Stromal cell of bone marrow (primary cell): ENCODE results near the gene YY2.
A peak's percentile ranks its signal among the peaks of the same experiment; 100 is the strongest.
"Not testable (repeated sequence)": the region's sequence is repeated elsewhere in the genome, so short reads cannot be mapped to it uniquely, and the experiment has no call there.

Source experiments
- DNase-seq: peaks from one replicate; pipeline ENCODE4 v3.0.0-alpha.2; 2012; ENCODE audit warnings: low read depth

Gene YY2

DNA sequence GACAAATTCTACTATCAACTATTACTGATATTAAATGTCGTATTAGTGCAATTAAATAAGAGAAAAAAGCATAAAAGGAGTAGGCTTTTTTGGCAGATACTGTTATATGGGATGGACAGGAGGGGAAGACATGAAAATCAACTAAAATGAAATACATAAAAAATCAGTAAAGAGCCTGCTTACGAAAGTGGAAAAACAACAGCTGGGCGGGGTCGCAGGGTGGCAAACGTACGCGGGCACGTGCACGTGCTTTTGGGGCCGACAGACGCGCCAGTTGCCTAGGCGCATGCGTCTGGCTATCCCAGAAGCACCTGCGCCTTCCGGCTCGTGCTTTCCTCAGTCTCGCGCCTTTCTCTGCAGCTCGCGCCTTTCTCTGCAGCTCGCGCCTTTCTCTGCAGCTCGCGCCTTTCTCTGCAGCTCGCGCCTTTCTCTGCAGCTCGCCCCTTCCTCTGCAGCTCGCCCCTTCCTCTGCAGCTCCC lies at the start of gene YY2:
Gene YY2 (plus strand): TSS at position 51 of the 479 bp plus-strand sequence. CDS start 498 bp downstream, outside the sequence.
- DNase-seq, result no peak

DNA sequence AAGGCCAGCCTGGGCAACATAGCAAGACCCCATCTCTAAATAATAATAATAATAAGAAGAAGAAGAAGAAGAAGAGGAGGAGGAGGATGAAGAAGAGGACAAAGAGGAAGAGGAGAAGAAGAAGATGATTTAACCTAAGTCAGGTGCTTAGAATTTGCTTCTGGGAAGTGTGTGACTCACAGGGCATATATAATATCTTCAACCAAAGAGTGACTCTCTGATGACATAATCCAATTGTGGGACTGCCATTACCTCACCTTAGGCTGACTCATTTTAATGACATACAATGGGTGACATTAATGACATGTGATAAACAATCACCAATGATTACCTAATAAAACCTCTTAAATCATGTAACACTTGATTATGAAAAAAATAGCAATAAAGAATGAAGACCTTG lies 49.1 kb upstream of the YY2 start:
- DNase-seq, result no peak

- DNase-seq, result no peak
Observed at GRCh38 chrX:21811832-21812231, 44.0 kb upstream of the YY2 start.

DNA sequence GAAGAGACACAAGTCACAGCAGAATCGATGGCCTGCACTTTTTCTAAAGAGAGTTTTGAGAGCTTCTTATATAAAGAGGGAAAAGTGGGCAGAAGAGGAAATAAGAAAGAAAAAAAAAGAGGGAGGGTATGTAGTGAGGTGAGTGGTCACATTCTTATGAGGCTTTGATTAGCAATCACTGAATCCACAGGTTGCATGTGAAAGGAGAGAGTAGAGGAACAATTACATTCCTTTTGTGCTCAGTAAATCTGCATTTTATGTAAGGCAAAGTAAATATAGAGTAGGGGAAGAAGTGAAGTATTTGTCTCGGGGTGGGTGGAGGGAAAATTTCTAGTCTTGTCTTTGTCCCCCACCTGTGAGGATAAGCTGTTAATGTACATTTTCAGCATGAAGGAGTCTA lies 43.2 kb upstream of the YY2 start:
- DNase-seq, result no peak

- no peak for DNase-seq
Observed at GRCh38 chrX:21813612-21814368, 42.0 kb upstream of the YY2 start.

DNA sequence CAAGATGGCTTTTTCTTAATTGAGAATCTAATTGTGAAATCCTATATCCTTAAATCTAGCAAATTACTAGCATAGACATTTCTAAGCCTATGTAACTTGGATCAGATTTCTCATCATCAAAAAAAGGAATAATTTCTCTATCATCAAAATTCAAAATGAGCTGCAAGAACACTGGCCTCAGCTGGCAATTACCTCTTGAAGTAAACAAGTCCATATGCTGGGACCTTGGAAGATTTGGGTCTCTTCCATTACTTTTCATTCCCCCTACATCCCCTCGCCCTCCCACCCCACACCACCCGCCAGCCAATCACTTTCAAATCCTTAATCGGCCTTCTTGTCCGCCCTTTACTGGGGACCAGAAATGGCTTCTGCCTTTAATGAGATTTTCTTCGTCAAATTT lies 39.7 kb upstream of the YY2 start:
- no peak for DNase-seq

DNA sequence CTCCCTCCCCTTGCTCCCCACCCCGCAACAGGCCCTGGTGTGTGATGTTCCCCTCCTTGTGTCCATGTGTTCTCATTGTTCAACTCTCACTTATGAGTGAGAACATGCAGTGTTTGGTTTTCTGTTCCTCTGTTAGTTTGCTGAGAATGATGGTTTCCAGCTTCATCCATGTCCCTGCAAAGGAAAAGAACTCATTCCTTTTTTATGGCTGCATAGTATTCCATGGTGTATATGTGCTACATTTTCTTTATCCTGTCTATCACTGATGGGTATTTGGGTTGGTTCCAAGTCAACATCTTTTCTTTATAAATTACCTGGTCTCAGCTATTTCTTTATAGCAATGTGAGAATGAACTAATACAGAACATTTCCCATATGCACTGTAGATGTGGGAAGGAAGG lies 35.6 kb upstream of the YY2 start:
- not testable (repeated sequence) for DNase-seq

DNA sequence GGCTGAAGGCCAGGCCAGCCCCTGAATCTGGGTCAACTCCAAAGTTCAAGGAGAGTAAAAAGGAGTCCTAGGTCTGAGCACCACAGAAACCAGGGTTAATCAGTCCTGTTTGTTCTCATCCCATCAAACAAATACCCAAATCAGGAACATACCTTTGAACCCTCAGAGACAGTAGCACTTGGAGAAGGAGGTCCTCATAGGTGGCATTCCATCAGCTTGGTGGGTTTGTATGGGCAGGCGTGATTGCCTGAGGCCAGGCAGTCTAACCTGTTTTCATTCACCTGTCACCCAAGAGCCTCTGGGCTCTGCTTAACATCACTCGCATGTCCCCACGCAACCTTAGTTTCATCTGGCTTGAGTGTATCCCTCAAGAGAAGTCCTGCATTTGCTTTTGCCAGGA lies 33.9 kb upstream of the YY2 start:
- DNase-seq, result no peak

GRCh38 chrX:21831496-21831895 lies 24.3 kb upstream of the YY2 start:
- no peak for DNase-seq

GRCh38 chrX:21837056-21837455 lies 18.7 kb upstream of the YY2 start:
- no peak for DNase-seq

GRCh38 chrX:21838937-21839333 lies 16.9 kb upstream of the YY2 start:
- peak; percentile 3 for DNase-seq

- DNase-seq, result peak; percentile 67
Observed at GRCh38 chrX:21839334-21840192, 16.2 kb upstream of the YY2 start, which contains the start of gene MBTPS2. TSS of gene MBTPS2 (plus strand) at chrX:21839617. CDS start at chrX:21839735, 118 bp downstream.

GRCh38 chrX:21840193-21840545 lies 15.6 kb upstream of the YY2 start:
- no peak for DNase-seq

DNA sequence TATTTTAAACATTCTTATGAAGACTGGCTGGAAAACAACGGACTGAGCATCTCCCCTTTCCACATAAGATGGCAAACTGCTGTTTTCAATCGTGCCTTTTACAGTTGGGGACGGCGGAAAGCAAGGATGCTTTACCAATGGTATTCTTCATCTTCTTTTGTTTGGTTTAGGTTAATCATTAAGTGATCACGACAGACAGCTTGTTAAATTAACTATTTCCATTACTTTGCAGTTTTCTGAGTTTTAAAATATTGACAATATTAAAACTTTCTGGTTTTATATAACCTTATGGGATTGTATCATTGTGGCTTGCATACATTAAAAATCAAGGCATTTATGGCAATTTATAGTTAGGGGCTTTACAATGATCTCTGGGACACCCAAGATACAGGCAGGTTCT lies 12.6 kb upstream of the YY2 start:
- no peak for DNase-seq

- DNase-seq, result no peak
Observed at GRCh38 chrX:21845096-21845495, 10.7 kb upstream of the YY2 start.

DNA sequence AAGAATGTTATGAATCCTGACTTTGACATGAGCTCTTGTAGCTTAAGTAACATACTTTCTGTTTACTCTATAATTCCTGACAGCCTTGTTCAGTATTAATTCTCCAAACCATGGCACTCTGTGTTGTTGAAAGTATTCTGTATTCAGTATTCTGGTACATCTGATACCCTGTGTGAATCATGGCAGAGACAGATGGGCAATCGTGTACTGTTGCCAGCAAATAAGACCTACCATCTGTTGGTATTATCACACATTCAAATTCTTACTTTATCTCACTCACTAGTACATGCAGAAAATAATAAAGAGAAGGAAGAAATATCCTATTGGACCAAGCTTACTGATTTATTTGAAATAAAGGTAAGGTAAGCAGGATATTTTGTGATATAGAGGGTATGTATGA lies 8.4 kb upstream of the YY2 start:
- DNase-seq, result no peak

GRCh38 chrX:21853578-21853977 lies 2.2 kb upstream of the YY2 start:
- no peak for DNase-seq

GRCh38 chrX:21856504-21856903 lies 717 bp downstream of the YY2 start:
- no peak for DNase-seq

- DNase-seq, result no peak
Observed at GRCh38 chrX:21863241-21863640, 7.5 kb downstream of the YY2 start.

DNA sequence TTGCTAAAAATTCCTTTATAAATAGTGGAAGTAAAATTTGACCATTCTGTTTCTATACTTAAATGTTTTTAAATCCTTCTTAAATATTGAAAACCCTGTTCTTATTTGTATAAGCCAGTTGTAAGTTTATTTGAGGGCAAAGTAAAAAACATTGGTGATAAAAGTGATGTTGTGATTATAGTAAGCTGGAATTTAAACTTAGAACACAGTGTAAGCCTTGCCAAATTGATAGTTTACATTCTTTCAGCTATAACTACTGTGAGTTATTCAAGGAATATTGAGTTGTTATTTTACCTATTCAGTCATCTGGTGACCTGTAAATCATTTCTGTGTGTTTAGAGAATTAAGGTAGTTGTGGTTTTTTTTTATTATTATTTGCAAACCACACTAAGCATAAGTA lies 9.6 kb downstream of the YY2 start:
- DNase-seq, result no peak

- no peak for DNase-seq
Observed at GRCh38 chrX:21870494-21870893, 14.7 kb downstream of the YY2 start.

GRCh38 chrX:21873063-21873775 lies 17.4 kb downstream of the YY2 start:
- no peak for DNase-seq

DNA sequence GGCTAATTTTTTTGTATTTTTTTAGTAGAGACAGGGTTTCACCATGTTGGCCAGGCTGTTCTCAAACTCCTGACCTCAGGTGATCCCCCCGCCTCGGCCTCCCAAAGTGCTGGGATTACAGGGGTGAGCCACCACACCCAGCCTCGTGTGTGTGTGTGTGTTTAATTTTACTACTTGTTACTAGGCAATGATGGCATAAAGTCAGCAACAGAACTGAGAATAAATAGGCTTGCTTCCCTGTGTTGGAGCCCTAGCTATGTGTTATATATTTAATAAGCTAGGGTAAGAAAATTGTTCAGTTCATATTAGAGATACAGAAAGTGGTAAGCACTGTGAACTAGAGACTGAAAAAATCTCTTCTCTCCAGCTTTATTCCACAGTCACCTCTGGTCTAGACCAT lies 18.4 kb downstream of the YY2 start:
- not testable (repeated sequence) for DNase-seq
